ENCODE results near the gene CASZ1.
A peak's percentile ranks its signal among the peaks of the same experiment; 100 is the strongest.

CASZ1 gene

DNA sequence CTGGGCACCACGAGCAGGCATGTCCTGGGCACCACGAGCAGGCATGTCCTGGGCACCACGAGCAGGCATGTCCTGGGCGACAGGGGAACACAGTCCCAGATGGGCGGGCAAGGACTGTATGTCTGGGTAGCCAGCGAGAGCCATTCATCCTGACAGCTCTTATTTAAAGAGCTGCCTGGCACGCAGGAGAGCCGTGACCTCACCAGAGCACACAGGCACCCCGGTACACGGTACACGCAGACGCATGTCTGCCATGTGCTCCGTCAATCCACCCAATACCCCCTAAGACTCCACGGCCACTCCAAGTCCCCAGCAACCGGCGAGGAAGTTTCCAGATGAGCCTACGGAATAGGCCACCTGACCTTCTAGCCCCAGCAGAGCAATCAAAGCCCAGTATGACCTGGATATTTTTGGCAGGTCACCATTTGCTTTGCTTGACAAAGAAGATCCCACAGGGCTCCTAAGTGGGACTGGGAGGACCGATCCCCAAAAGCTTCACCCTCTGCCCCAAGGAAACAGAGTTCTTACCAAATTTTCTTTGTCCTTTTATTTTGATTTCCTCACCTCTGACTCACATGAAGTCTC is 51.7 kb downstream of the CASZ1 start:
- DNase-seq = no peak

DNA sequence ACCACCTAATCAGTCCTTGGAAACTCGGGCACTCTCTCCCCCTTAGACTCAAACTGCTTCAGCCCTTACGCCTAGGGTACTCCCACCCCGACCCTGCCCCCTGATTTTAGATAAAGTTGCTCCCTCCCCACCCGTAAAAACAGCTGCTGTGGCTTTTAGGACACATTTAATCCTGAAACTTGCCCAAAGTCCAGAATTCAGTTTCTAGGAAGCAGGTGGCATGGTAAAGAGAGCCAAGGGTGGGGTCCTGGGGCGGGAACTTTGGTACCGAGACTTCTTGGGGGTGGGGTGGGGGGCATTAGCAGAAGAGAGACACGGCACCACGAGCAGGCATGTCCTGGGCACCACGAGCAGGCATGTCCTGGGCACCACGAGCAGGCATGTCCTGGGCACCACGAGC is 52.4 kb downstream of the CASZ1 start:
- no peak for DNase-seq

DNA sequence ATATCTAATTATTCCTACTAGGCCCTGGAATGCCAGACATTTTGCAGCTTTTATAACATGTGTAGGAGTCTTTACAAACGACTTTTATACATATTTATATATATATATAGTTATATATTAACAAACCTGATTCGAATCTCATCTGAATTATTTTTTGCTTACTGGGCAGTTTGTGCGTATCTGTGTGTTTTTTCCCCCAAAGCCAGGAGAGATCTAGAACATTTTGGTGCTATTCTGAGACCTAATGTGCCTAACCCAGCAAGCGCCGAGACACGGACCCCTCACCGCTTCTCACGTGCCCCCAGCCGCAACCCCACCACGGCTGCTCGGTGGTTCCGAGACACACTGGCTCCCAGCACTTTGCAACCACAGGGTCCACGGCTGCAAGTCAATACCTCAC is 54.8 kb downstream of the CASZ1 start:
- no peak for DNase-seq

DNA sequence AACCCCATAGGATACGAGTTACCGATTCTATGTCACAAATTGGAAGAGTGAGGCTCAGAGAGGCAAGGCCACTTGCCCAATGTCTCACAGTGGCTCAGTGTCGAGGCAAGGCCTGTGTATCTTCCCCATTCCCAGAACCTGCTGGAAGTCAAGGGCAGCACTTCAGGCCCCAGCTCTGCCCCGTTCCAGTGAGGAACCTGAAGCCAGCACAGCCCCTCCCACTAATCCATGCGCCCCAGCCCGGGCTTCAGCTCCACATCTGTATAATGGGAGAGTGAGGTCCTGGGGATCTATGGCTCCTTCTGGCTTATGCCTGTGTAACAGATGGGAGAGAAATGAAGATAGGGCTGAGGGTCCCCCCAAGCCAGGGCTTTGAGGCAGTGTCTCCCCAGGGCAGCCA is 56.3 kb downstream of the CASZ1 start:
- no peak for DNase-seq

DNA sequence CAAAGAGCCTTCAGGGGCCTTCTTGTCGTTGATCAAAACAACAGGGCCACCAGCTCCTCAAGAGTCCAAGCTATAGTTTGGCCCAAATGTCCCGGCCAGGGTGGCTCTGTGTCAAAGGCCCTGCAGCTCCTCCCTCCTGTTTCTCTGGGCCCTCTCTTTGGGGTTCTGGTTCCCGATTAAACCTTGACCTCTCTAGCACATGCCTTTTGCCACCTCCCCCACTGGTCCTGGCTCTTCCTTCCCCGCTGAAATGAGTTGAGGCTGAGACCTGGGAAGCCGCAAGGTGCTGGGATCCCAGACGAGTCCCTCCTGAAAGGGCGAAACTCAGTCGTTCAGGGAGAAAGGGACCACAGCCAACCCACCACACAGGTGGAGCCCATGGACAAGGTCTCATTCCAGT is 56.9 kb downstream of the CASZ1 start:
- no peak for DNase-seq

DNA sequence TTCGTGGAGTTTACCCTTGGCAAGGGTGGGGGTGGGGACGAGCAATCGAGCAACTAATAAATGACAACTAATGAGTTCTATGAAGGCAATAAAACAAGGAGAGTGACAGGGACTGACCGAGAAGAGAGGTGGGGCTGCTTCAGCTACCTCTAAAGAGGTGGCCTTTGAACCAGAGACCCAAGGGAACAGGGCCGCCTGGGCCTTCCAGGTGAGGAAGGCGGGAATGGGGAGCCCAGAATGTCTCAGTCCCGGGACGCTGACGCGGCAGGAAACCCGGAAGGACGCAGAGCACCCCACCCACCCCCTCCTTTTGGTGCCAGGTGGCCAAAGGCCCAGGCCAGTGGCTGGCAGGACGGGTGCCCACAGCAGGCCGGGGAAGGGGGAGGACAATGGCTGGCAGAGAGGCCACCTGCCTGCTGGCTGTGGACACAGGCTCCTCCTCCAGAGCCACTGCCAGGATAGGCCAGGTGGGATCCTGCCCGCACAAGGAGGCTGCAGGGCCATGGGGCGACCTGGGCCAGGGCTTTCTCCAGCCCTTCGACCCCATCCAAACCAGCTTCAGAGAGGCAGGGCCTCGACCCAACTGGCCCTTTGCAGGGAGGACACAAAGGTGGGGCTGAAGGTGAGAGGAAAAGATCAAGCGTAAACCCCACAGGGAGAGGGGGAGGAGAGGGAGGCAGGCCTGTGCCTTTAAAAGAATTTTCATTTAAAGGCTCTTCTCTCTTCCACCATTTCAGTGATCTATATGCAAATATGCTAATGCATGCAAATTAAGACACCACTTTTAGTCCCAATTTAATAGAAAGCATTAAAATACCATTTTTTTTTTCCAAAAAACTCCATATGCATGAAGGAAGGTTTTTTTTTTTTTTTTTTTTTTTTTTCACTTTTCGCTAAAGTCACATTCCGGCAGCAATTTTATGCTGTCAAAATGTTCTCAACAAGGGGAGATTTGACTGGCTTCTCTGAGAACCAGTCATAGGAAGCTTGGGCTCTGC is 58.1 kb downstream of the CASZ1 start:
- no peak for DNase-seq

DNA sequence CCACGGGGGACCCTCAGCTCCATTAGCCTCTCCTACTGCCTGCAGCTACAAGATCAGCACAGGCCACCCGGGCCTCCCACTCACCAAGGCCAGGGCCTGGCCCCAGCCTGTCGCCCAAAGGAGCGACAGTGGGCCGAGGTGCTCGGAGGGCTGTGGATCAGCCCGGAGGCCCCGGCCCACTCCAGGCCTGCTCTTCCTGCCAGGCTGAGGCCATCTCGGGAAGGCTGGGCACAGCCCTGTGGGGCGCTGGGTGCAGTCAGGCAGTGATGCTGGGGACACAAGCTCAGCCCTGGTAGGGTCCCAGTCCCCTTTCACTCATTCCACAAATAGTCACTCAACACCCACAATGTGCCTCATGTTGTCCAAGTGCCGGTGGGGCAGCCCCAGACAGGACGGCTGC is 58.8 kb downstream of the CASZ1 start:
- no peak for DNase-seq

DNA sequence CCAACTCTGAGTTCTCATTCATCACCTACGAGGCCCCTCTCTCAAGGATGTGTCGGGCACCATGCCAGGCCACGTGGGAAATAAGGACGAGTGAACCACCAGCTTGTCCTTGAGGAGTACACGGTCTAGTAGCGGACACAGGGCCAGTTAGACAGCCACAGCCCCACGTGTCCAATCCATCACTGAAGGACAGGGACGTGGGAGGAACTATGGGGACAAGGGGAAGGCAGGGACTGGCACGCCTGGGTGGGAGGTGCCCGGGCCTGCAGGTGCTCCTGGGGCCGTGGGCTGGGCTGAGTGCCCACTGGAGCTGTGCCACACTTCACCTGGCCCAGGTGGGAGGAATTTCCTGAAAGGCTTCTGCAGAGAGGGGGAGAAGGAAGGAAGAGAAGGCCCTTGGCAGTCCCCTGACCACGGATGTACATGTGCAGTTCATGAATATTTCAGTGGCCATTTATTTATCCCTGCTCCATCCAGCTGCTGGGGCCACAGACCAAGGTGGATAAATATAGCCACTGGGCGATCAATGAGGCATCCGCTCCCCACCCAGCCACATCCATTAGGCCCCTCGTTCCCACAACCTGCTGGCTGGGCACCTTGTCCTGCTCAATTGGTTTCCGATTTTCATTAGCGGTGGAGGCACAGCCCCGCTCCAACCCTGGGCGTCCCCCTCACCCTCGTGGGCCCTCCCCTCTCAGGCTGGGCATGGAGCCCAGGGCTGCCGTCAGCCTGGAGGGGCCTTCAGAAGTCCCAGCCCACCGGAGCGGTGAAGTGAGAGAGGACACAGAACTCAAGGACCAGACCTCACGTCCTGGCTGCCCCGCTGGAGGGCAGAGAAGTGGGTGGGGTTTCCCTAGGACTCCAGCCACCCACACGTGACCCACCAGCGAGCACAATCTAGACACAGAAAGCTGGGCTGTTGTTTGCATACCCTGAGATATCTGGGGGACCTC is 59.5 kb downstream of the CASZ1 start:
- DNase-seq = no peak

DNA sequence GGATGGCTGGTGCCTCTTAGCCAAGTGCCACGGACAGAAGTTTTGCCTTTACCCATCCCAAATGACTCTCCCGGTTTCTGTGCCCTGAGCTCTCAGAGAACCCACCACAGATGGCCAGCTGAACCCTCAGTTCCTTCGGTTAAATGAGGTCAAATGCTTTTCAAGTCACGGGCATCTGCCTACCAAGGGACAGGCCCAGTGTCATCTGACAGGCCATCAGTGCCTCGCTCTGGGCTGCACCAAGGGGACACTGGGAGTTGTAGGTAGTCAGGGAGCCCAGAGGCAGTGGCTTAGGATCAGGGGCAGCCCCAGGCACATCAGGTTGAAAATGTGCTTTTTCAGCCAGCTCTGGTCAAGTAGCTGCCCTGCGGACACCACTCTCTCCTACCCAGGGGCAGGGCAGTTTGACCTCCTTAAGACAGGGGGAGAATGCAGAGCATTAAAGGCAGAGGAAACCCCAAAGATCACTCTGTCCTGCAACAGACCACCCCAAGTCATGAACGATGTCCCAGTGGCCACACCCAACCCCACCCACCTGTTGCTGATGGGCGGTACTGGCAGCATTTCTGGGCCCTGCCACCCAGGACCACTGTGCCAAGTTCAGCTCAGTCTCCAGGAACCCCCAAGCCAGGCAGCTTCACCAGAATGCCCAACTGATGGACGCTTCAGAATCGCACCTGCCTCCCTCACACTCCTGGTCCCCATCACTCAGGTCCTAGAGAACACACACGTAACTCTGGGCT is 60.7 kb downstream of the CASZ1 start:
- DNase-seq = no peak

DNA sequence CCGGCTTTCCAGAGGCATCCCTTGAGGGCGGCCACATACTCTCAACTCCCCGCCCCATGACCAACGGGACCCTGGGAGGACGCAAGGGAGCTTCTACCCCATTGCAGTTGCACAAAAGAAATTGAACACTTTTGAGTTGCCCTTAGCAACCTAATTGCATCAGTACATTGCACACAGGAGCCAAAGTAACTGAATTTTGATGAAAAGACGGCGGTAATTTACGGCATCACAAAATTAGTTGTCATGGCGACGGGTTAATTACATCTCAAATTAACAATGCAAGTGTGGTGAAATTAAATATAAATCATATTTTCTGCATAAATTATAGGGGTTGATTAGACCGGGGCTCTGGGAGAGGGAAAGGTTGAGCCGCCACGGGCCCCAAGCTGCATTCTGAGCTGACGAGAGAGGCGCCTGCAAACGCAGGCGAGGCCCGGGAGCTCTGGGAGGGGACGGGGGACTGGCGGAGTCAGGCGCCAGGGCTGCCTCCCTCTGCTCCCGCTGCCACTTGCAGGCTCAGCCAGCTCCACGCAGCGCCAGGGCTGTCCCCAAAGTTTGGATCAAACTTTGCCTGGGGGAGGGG is 61.4 kb downstream of the CASZ1 start:
- DNase-seq = no peak

DNA sequence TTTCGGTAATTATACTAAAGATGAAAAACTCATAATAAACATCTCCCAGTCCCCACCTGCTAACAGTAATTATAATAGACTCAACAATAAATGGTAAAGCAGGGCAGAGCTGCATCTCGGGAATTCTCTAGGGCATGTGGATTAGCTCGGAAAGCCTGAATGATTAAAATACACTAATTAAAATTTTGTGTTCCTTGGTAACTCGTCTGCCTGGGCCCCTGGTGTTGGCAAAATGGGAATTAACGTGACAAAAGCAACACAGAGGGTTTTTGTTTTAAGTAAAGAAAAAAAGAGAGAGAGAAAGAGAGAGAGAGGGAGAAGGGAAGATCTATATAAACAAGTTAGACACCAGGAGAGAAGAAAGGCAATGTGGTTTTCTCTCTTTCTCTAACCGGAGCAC is 62.1 kb downstream of the CASZ1 start:
- no peak for DNase-seq

DNA sequence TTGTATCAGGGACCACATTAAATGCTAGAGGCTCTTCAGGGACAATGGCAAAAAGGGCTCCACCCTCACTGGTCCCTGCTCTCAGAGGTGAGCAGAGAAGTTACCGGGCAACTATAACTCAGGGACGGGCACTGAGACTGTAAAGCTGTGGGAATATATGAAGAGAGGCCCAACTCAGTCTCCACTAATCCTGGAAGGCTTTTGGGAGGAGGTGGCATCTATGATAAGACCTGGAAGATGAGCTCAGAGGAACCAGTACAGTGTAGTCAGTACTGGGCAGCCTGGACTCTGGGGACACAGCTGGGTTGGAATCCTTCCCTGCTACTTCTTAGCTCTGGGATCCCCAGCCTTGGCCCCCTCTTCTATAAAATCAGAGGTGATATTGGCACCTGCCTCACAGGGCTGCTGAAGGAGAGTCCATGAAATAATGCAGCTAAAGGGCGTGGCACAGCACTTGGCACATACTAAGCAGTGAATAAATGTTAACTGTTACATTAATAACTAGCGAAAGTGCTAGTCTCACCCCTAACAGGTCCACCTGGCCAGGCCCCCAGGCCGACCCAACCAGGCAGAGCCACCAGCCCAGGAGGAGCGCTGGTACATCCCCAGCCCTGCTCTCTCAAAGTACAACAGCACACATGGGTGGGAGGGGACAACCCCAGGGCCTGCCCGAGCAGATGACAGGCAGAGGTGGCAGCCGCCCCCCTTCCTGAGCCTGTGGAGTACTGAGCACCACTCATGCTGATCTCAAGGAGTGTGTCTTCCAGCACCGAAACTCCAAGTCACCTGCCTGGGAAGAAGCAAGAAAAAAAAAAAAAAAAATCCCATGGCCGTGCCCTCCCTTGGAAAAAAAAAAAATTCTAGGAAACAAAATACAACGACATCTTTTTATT is 62.7 kb downstream of the CASZ1 start:
- DNase-seq = no peak

DNA sequence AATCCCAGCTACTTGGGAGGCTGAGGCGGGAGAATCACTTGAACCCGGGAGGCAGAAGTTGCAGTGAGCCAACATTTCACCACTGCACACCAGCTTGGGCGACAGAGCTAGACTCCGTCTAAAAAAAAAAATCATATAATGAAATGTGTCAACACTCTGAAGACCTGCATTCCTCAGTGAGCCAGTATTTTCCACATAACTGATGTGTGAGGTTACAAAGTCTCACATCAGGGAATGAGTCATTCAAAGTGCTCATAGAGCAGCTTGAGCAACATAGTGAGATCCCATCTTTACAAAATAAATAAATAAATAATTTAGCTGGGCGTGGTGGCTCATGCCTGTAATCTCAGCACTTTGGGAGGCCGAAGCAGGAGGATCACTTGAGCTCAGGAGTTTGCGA is 65.5 kb downstream of the CASZ1 start:
- no peak for DNase-seq

DNA sequence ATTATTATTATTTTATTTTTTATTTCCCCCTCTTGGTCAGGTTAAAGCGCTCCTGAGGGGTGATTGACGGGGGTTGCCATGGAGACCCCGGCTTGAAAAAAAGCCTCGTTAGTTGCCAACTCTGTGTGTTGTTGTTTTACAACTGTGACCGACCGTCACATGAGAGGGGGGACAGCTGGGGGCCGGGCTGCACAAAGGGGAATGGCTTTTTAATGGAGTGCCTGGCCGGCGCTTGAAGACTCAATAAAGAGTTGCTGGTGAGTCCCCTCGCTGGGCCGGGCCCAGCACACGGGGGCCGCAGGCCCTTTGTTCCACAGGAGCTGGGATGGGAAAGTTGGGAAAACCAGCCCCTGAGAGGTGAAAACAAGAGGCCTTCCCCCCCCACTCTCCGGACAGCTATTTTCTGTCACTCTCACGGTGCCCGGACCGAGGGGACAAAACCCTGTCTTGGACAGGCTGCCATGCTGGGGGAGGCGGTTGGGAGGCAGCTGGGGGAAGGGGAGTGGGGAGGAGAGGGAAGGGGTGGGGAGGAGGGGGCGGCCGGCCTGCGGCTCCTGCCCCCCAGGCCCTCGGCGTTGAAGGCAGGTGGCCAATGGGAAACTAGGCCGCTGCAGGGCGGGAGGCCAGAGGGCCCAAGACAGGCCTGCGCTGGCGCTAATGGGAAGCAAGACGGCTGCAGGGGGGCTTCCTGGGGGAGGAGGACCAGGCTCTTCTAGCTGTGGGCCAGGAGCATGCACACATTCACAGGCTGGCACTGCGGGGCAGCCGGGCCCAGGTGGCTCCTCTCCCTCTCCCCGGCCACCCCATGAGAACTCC is 67.6 kb downstream of the CASZ1 start:
- DNase-seq = no peak

DNA sequence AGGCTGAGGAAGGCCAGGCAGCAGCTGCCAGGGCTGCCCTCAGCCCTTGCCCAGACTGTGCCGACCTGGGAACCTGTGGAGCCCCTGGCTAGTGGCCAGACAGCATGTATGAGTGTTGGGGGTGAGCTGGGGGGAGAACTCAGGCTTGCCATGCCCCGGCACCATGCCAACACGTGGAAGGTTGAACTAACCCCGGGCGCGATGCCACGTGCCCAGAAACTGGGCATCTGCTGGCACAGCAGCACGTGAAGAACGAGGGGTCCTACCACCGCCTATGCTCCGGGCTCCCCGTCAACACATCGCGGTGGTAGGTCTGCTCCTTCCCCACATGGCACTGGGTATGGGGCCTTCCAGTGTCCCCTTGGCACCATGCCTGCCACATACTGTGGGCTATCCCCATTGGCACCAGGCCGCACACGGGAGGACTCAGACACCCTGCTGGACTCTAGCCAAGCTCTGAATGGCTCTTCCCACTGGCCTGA is 68.7 kb downstream of the CASZ1 start:
- no peak for DNase-seq

DNA sequence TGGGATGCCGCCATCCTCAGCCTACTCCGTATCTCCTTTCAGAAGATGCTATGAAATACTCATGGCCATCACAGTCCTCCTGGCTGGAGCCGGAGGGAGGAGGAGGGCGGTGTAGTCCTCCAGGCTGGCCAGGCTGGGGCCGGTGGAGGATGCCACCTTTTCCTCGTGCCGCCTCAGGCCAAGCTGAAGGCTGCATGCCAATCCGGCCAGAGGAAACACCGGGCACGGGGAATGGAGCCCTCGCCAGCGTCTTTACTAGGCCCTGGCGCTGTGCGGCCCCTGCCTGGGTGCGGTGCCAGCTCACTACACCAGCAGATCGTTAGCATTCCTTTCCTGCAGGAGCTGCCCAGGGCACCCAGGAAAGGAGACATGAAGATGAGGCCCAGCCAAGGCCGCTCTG is 70.1 kb downstream of the CASZ1 start:
- peak in 1 of 2 experiments; percentile 24 for DNase-seq

DNA sequence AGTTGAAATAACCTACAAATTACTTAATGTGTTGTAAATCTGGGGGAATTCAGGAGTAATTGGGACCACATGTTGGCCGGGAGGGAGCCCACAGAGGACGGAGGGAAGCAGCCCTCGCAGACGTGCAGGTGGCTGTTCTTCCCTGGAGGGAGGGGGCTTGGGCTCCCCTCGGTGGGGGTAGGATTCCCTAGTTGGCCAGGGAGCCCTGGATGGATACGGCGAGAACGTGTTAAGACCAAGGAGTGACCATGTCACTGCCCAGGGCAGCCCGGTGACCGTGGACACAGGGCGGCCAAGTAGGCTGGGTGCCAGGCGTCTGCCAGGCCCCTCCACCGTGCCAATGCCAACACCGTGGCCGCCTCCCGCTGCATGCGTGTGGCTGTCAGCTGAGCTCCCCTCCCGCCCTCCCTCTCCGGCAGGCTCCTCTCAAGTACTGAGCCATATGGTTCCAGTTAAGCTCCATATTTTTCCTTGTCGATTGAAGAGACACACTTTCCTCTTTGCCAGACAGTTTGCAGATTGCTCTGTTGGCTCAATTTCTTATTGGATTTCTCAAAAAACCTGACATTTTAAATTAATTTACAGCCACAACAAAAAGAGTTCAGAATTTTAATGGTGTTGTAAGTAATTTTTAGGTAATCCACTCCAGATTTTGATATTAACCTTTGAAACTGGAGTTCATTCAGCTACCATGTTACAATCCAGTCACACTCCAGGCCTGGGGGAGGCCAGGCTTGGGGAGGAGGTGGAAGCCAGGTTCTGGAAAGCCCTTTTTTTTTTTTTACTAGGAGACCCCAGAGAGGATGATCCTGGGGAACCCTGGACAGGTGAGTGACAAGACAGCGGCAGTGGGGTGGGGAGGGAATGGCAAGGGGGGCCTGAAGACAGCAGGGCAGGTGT is 71.2 kb downstream of the CASZ1 start:
- DNase-seq = peak in 1 of 2 experiments; percentile 1

DNA sequence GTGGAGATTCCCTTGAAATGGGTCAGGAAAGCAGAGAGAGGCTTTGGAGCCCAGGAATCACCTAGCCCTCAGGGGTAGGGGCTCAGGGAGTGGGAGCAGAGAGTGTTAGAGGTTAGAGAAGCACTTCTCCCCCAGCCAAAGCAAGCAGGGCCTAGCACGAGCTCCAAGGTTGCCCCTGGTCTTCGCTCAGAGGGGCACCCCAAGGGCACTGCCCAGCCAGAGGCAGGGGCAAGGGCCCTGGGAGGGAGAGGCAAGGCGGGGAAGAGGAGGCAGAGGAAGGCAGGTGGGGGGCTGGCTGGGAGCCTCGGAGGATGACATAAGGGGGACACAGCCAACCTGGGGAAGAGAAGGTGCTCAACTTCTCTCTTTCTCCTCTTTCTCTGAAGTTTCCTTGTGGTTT is 71.9 kb downstream of the CASZ1 start:
- no peak for DNase-seq

DNA sequence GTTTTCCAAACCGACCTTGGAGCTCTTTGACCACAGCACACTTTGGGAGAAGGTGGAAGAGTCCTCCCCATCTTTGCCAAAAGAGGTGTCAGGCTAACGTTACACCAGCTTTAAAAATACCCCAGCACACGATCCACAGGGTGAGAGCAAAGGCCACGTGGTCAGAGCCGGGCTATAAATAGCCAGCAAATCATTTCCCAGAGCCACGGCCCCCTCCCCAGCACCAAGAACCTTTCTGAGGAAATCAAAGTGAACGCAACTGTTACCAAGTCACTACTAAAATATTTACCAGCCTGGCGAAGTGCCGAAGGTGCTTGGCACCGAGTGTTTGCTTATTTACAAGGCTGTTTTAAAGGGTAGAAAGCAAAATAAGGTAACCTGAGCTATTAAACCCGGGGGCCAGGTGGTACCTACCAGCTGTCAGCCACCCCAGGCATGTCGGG is 72.4 kb downstream of the CASZ1 start:
- no peak for DNase-seq

All from cerebellar nuclear complex (tissue), 1 donor.